GM18861 (cell line): Measurements from ENCODE around the gene MSANTD1.

Experiments
- ATAC-seq: cut with Tn5 transposase; IDR thresholded peaks from one replicate; pipeline ENCODE4 v1.9.1; 2021; ENCODE audit not compliant: unreplicated experiment

MSANTD1 gene

DNA sequence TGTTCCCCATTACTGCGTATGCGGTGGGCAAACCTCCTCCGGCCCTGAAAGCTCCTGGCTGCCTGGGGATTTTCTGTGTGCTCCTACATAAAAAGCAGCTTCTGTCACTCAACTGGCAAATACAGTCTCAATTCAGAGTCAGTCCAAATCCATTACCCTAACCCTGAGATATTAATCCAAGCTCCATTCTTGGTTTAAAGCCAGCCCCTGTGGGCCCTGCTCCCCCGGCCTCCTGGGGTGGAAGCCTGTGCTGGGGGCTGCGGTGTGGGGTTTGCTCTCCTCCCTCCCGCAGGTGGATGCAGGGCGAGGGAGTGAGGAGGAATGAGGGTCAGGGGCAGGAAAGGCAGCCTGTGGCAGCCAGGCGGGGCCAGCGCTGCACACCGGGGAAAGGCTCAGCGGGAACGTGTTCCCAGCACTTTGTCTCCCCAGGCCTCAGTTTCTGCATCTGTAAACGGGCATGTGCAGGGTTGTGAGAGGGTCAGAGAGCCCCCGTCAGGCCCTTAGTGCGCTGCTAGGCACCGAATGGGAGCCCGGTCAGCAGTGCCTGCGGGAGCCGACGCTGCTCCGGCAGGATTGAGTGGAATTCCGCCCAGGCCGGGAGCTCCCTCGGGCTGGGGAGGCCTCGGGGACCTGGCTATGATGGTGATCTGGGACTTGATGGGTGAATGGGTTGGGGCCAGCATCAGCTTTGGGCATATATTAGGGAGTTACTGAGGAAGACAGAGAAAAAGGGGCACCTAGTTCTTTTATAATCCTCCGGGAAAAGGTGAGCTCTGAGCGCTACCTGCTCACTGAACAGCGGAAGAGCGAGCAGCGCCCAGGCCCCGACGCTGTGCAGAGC, 37.6 kb downstream of the MSANTD1 start:
- ATAC-seq = peak; percentile 77

DNA sequence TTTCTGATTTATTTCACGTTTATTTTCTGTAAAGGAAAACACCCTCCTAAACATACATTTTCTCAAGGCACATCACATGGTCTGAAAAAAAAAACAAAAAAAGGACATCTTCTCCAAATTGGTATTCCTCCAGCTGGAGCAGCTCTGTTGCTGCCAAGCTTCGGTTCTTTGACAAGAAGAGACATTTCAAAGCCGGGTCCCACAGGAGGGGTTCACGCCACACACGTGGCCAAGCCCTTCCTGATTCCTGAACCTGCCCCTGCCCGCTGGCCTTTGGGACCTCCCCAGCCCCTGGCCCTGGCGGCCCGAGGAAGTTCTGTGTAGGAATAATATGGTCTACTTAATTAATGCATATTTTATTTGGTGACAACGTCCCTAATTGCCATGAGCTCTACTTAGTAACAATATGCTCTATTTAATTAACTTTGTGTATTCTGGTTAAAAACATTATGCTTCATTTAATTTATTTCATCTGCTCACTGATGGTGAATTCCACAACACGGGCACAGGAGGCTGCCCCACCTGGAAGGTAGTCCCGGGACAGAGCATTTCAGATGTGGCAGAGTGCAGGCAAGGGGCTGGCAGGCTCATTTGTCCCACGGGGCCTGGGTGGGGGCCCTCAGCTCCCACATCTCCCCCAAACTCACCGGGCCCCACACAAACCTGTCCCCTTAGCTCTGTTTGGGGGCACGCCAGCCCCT, 38.5 kb downstream of the MSANTD1 start:
- no peak for ATAC-seq

DNA sequence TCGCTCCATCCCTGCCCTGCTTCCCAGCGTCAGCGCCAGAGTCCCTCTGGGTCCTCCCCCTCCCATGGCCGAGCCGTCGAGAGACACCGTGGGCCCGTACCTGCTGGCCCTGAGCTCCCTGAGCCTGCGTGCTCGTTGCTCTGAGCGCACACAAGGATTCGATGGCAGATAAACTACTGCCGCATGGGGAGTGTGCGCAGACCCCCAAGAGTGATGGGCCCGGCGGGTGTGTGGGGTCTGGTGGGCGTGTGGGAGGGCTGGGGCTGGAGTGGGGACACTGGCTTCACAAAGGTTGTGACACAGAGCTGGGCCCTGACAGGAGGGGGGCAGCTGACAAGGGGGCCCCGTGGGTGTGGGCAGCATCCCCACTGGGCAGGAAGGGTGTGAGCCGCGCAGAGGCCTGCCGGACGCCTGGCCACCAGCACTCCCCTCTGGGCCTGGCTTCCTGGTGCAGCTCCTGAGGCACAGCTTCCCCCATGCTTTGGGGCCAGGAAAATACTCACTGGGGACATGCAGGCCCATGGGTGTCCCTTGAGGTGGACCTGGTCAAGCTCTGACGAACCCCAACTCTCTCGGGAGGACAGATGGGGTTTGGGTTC, 39.1 kb downstream of the MSANTD1 start:
- no peak for ATAC-seq

DNA sequence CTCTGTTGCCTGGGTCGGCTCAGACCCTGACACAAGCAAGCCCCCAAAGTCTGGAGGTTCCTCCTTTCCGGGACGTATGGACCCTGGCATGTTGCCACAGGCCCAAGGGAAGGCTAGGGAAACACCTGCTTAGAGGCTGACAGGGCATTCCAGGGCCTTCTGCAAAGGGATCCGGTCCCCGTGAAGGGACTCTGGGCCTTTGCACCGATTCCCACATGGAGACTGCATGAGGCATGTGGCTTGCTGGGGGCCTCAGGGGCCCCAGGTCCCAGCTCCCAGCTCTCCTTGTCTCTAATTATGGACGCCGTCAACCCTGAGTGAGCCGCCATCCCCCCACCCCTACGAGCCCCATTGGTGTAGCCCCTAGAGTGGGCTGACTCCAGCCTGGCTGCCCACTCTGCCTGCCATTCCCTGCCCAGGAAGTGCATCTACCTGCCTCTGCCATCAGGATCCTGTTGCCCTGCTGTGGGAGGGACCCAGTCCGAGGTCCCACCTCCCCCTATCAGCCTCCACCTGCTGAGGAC, 39.7 kb downstream of the MSANTD1 start:
- ATAC-seq = no peak

DNA sequence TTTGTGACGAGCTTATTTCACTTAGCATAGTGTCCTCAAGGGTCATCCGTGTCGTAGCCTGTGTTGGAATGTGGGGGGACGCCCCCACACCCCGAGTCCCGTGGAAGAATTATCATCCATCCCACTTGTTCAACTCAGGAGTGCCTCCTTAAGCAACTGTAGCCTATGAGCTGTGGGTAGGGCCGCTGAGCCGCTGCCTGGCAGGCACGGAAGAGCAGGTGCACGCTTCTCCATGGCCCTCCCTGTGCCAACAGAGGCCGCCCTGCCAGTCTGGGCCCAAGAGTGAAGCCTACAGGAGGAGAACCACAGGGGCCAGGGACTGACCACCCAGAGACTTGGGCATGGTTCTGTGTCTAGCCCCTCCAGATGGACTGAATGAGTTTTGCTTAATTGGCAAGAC, 41.5 kb downstream of the MSANTD1 start:
- ATAC-seq = no peak

DNA sequence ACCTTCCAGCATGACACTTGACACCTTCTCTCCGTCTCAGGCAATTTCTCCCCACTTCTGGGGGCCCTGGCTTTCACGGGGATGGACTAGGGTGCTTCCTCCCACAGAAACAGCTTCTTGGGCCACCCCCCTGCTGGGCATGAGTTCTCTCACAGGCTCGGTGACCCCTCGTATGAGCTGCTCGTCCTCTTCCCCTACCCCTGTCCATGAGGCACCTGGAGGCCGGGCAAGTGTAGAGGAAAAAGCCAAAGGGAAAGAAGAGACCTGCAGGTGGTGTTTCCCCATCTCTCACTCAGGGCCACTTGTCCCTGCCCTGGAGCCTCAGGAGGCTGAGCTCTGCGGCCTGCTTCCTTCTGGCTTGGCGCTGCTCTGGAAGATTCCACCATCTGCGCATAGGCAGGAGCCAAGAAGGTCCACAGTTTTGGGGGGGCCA, 41.9 kb downstream of the MSANTD1 start:
- no peak for ATAC-seq

DNA sequence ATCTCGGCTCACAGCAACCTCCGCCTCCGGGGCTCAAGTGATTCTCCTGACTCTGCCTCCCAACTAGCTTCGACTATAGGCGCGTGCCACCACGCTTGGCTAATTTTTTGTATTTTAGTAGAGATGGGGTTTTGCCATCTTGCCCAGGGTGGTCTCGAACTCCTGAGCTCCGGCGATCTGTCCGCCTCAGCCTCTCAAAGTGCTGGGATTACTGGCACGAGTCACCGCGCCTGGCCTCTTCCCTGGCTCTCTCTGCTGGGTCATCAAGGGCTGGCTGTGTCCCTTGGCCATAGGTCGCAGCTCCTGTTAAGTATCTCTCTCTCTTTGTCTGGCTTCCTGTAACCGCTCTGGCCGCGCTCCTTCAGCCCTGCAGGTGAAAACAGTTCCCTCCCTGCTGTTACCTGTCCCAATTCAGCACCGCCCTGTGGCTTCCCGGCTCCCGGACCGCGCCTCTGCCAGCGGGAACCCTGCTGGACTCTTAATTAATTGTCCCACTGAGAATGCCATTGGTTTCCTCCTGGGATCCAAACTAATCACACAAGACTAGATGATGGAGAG, 42.5 kb downstream of the MSANTD1 start:
- no peak for ATAC-seq

DNA sequence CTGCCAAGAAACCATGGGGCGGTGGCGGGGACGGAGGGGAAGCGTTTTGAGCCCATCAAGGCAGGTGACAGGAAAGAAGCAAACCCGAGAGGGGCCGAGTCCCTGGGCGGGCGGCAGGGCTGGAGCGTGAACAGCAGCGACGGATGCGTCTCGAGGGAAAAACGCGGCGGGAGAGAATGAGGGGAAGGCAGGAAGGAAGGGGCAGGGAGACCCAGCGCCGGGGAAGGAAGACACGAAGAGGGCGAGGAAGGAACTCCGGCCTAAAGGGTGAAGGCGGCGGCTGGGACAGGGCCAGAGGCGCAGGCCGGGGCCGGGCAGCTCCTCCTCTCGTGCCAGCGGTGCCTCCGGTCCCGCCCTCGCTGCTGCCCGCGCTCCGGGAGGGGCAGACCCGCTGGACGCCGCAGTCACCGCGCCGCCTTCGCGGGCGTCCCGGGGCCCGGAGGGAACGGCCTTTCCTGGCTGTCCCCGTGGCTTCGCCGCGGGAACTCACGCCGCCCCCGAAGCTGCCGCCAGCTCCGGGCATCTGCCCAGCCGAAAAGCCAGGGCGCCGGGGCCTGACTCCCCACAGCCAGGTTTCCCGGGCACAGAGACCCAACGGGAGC, 43.1 kb downstream of the MSANTD1 start:
- ATAC-seq = no peak

DNA sequence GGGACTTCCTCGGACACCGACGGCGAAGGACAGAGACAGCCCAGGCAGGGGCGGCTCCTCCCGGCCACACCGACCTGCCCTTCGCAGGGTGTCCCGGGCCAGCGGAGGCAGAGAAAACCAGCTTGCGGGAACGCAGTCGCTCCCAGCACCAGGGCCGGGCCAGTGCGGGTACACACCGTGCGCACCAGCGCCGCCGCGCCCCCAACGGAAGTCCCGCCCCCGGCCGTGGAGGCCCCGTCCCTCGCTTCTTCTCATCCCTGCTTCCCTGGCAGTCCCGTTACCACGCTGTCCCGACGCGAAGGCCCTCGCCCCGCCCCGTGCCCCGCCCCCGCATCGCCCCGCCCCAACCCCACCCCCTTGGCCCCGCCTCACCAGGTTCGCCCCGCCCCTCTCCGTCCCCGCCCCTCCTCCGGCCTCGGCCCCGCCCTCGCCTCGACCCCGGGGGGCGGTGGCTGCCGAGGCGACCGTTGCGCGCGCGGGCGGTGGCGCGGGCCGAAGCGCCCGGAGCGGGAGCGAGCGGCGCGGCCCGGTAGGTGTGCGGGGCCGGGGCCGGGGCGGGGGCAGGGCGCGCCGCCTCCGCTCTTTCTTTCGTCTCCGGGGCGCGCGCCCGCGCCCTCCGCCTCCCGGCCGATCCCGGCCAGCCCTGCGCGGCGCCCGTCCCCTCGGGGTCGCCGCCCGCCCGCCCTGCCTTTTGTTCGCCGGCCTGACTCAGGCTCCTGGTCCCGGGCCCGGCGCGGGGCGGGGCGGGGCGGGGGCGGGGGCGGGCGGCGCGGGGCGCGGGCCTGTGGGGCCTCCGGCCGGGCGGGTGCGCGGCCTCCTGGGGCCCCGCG, 43.8 kb downstream of the MSANTD1 start, which contains the start of gene RGS12:
TSS of gene RGS12 (plus strand) at position 451 of the 830 bp plus-strand sequence. CDS start 23,150 bp downstream, outside the sequence.
- ATAC-seq = no peak

DNA sequence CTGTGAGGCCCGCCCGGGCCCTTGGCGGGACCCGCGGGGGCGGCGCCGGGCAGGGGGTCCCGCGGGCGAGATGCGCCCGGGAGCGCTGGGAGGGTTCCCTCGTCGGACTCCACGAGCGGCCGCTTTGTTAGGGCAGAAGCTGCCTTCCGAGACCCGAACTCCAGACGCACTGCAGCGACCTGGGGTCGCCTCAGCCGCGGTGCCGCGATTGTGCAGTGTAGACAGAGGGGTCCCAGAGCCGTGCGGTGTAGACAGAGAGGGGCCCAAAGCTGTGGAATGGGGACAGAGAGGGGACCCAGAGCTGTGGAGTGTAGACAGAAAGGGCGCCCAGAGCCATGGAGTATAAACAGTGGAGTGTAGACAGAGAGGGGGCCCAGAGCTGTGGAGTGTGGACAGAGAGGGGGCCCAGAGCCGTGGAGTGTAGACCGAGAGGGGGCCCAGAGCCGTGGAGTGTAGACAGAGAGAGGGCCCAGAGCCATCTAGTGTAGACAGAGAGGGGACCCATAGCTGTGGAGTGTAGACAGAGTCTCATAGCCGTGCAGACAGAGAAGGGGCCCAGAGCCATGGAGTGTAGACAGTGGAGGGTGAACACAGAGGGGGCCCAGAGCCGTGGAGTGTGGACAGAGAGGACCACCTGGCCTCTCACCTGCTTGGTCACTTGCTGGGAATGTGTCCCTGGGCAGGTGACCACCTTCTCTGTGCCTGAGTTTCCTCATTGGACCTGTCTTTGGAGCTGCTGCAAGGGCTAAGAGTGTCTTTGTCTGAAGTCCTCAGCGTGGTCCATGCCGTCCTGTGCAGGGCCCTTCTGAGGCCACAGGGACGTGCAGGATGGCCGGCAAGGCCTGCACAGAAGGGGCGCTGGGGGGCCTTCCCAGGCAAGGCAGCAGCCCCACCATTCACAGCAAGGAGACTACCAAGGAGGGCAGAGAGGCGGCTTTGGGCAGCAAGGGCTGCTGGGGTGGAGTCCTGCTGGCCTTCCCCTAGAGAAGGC, 44.7 kb downstream of the MSANTD1 start:
- ATAC-seq = no peak

DNA sequence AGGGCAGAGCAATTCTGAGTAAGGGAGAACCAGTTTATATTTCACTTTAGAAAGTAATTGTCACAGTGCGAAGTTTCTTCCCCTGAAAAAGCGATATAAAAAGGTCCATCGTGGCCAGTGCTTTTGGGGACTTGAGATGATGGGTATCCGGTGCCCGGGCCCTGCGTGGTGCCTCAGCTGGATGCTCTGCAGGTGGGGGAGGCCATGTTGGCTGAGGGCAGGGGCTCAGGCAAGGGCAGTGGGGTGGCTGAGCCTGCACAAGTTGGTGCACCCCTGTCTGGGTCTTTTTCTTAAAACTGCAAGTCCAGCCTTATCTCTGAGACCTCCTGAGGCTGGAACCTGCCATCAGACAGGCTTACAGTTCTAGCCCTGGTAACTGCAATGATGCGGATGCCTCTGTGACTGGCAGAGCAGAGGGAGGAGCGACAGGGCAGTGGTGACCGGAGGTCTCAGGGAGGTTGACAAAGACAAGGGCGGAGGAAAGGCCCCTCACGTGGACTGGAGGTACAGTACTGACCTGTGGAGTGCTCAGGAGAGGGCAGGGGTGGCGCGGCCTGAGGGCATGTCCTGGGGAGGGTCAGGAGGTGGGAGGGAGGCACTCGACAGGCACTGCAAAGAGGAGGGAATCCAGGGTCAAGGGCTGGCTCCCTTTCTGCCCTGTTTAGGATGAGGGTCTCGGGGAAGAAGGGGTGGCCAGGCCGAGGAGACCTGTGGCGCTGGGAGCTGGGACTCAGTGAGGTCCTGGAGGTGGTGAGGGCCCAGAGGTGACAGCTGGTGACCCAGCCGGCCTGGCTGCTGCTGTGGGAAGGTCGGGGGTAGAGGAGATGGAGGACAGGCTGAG, 45.7 kb downstream of the MSANTD1 start:
- ATAC-seq = no peak

DNA sequence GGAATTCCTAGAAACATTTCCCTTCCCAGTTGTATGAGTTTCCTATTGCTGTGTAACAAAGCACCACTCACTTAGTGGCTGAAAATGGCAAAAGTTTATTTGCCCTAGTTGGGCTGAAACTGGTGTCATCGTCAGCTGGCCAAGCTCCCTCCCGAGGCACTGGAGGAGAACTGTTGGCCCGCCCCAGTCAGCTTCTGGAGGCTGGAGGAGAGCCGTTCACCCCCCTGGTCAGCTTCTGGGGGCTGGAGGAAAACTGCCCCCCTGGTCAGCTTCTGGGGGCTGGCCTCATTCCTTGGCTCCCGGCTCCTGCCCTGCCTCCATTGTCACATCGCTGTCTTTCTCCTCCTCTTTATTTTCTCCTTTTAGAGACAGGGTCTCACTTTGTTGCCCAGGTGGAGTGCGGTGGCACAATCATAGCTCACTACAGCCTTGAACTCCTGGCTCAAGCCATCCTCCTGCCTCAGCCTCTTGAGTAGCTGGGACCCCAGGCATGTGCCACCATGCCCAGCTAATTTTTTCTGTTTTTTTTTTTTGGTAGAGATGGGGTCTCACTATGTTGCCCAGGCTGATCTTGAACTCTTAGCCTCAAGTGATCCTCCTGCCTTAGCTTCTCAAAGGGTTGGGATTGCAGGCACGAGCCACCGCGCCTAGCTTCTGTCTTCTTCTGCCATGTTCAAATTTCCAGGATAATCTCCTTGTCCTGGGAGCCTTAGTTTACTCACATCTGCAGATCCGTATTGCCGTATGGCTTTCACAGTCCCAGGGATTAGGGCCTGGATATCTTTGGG, 47.1 kb downstream of the MSANTD1 start:
- ATAC-seq = no peak

DNA sequence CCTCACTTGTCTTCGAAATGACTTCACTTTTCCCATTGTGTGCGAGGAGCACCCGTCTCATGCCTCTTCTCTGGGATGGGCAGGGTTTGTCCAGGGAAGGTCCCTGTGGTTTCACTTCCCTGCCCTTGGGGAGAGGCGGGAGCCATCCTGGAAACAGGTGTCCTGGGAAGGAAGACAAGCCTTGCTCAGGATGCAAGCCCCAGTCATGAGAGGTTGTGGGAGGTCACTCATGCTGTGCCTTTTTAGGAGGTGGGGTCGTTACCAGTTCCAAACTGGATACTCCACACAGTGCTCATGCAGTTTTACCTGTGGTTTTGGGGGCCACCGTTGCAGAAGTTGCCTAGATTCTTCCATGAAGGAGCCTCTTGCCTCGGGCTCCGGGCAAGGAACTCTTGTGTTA, 47.7 kb downstream of the MSANTD1 start:
- ATAC-seq = no peak

DNA sequence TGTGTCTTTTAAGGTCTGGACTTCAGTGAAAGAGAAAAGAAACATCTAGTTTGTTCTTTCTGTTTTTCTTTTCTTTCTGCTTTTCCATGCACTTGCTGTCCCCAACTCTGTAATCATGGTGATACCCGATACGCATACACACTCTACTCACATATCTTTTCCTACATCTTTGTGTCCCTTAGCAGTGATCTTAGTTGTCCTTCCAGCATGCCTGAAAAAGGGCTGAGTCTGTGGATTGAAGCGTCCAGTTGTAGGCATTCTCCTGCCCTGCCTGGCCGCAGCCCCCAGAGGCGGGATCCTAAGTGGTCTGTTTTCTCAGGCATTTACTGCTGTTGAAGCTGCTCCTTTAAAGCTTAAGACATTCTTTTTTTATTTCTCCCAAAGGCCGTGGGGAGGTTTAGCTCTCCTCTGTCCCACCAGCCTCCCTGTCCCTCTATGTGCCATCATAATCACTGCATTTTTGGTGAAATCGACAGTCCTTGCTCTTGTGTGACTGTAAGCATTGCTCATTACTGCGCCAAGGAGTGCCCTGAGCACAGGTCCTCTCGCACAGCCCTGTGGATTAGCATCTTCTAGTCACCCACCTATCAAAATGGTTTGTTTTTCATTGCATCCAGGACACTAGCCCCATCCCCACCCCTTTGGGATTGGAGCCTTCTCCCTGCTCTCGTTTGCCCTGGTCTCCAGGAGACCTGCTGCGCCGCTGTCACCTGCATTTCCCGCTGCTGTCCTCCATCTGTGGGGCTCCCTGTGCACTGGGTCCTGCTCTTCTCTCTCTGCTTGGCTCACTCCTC, 48.3 kb downstream of the MSANTD1 start:
- no peak for ATAC-seq

DNA sequence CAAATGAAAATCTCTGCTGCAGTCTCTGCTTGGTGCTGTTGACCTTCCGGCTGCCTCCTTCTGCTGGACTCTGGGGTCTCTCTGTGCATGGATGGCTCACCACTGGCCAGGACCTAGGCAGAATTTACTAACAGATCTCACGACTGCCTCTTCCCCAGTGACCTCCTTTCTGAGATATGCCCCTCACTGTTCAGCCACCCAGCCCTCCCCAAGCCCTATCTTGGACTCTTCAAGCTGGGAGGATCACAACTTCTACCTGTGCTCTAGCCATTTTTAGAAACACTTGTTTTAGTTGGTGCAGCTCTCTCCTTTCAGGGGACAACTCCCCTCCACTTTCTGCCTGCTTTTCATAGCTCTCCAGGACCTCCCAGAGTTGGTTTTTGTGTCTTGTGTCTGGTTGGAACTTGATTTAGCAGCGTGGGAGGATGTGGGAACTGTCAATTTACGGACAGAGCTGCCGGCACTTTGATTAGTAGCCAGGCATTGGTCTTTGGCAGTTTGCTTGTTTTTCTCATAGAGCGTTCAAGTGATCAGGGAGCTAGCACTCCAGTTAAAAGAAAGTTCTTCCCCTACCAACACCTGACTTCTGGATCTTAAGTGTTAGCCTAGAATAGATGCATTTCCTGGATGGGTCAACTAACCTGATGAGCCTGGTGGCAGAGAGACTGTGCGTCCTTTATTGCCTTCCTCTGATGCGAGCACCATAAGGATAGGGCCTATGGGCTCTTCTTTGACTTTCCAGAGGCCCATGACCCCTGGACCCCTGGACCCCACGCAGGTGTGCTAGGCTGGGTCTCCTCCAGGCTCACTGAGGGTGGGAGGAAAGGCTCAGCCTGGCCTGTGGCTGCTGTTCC, 50.4 kb downstream of the MSANTD1 start:
- no peak for ATAC-seq
